ENCODE measurements around the gene TXLNG. TPM values are rescaled to one million over a fixed set of nuclear protein-coding genes. Genes with fewer than 3 reads are reported as not detected.

The TXLNG gene
- total RNA-seq, 3 donors from 2014 or later, result 30.6 to 46.1 (median 31.3) TPM

GRCh38 chrX:16892504-16893362 is 106.5 kb downstream of the TXLNG start:
- H3K27me3 Mint-ChIP-seq (ENCODE audit: low read depth), result no peaks in the 10 kb centered on the region
- H3K36me3 Mint-ChIP-seq (ENCODE audit: insufficient read depth), result no peaks in the 10 kb centered on the region
- ATAC-seq (peak; percentile 56 to 61), DNase-seq (peak; percentile 52)
- no peaks in the 10 kb centered on the region for H3K9me3 Mint-ChIP-seq
- H3K4me3 Mint-ChIP-seq, result no peak overlapping the region
- peaks cover 11% of the 10 kb centered on the region for H3K4me1 Mint-ChIP-seq (ENCODE audit: low read depth)

Other genes starting within 250 kb of the TXLNG start
- not detected for gene S100G, start 136.3 kb upstream of the TXLNG start, total RNA-seq
- 1 to 10 TPM; 1.2 to 2.6 (median 1.5) TPM for gene CTPS2, start 73.8 kb upstream of the TXLNG start, total RNA-seq
- 10 to 100 TPM; 16.7 to 28.6 (median 19.3) TPM for gene SYAP1, start 66.9 kb upstream of the TXLNG start, total RNA-seq
- gene RBBP7, start 83.9 kb downstream of the TXLNG start, total RNA-seq, result 100 to 1,000 TPM in 2 of 3 donors, 10 to 100 TPM in 1; 94.4 to 119 (median 115) TPM
- under 1 TPM in 2 of 3 donors, not detected in 1; 0.03 to 0.05 TPM for gene REPS2, start 160.2 kb downstream of the TXLNG start, total RNA-seq